ENCODE measurements around the gene RERE. TPM values are rescaled to one million over a fixed set of nuclear protein-coding genes. Genes with fewer than 3 reads are reported as not detected.
A peak's percentile ranks its signal among the peaks of the same experiment; 100 is the strongest.

RERE gene
- total RNA-seq, 1 experiment from 2014 or later: 73.4 TPM

DNA sequence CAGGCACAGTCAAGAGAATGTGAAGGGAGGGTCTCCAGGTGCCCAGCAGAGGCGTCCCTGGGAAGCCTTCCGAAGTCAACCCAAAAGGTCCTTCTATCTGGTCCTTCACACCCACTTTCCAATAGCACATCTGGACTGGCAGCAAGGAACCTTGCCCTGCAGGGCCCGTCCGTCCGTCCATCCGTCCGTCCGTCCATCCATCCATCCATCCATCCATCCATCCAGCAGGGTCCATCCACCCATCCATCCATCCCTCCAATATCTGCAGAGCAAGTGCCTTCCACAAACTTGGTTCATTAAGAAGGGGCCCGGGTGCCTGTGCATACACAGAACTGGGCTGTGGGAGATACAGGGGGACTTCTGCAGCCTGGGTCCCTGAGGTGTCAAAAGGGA lies 468.0 kb downstream of the RERE start:
- Histone ChIP-seq H3K27me3 (ENCODE audit: insufficient read depth, low read depth) (no peaks in the 10 kb centered on the region), H3K9me2 (ENCODE audit: insufficient read depth) (no peaks in the 10 kb centered on the region), H3K4me1 (replicated peaks; ENCODE audit: insufficient read depth) (peaks cover 2% of the 10 kb centered on the region; the same call in 1 of the 2 replicates), H3K4me2 (no peak overlapping the region), H3K4me3 (no peak overlapping the region), H4K20me1 (ENCODE audit: insufficient read depth) (no peaks in the 10 kb centered on the region), H3K9me3 (ENCODE audit: insufficient read depth, low read depth) (no peaks in the 10 kb centered on the region), H3K79me2 (ENCODE audit: low read depth) (no peaks in the 10 kb centered on the region), H3F3A (ENCODE audit: insufficient read depth, low read depth) (no peaks in the 10 kb centered on the region), H2AFZ (no peak overlapping the region), H3K27ac (no peak overlapping the region), H3K36me3 (ENCODE audit: low read depth) (no peaks in the 10 kb centered on the region)
- no peak for TF ChIP-seq EZH2 (IDR thresholded peaks at IDR 0.05; ENCODE audit: low read depth)
- TF ChIP-seq, protein P1, sequence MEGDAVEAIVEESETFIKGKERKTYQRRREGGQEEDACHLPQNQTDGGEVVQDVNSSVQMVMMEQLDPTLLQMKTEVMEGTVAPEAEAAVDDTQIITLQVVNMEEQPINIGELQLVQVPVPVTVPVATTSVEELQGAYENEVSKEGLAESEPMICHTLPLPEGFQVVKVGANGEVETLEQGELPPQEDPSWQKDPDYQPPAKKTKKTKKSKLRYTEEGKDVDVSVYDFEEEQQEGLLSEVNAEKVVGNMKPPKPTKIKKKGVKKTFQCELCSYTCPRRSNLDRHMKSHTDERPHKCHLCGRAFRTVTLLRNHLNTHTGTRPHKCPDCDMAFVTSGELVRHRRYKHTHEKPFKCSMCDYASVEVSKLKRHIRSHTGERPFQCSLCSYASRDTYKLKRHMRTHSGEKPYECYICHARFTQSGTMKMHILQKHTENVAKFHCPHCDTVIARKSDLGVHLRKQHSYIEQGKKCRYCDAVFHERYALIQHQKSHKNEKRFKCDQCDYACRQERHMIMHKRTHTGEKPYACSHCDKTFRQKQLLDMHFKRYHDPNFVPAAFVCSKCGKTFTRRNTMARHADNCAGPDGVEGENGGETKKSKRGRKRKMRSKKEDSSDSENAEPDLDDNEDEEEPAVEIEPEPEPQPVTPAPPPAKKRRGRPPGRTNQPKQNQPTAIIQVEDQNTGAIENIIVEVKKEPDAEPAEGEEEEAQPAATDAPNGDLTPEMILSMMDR (conservative IDR thresholded peaks at IDR 0.05): no peak
- ChIA-PET POLR2A (ENCODE audit: unreplicated experiment) (interaction anchor here (0.6 kb wide), 1 partner anchor 375 kb away, joined by 5 read pairs; no protein-coding TSS in a partner anchor), CTCF (interaction anchor here (0.9 kb wide), 2 partner anchors 35 to 373 kb away, joined by 3 to 4 read pairs; no protein-coding TSS in a partner anchor)
- intact Hi-C loops (cut with micrococcal nuclease; ENCODE audit: unreplicated experiment): loop anchor here (1.0 to 2.0 kb wide), 3 partner anchors 35 to 683 kb away; no protein-coding TSS in a partner anchor
- BruUV-seq (replicated peaks): no TSS peak
- no peak for DNase-seq

DNA sequence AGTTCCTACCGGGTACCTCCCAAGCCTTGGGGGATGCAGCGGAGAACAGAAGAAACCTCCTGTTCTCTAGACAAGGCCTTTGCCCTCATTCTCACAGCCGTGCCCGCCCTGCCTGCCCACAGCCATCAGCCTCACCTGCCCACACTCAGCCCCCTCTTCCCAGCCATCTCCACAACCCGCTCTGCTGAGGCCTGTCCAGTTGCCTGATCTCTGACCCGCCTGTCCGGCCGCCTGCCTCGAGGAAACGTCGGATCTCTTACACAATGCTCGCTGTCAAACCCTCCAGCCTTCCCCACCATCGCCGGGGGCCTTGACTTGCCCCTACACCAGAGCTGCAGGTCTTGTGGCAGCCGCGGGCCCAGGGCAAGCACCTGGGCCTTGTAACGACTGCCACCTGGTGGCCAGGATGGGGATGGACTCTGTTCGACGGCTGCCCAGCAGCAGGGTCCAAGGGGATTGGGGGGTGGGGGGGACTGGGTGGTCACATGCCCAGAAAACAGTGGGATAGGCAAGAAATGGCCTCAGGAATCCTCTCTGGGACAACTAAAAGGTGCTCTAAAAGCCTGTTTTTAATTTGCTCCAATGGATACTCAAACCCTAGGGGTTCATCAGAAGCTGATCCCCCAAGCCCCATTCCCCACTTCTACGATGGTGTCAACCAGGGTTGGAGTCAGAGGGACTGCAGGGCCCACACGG lies 468.5 kb downstream of the RERE start:
- Histone ChIP-seq H3K36me3 (ENCODE audit: low read depth) (no peaks in the 10 kb centered on the region), H3K9me2 (ENCODE audit: insufficient read depth) (no peaks in the 10 kb centered on the region), H3K27me3 (ENCODE audit: insufficient read depth, low read depth) (no peaks in the 10 kb centered on the region), H3K4me2 (peak overlapping the region; percentile 18; the same call in 1 of the 2 replicates), H3K4me3 (no peak overlapping the region), H3K9me3 (ENCODE audit: insufficient read depth, low read depth) (no peaks in the 10 kb centered on the region), H3K4me1 (replicated peaks; ENCODE audit: insufficient read depth) (peaks cover 7% of the 10 kb centered on the region), H2AFZ (no peak overlapping the region), H3K79me2 (ENCODE audit: low read depth) (no peaks in the 10 kb centered on the region), H4K20me1 (ENCODE audit: insufficient read depth) (no peaks in the 10 kb centered on the region), H3F3A (ENCODE audit: insufficient read depth, low read depth) (peaks cover 3% of the 10 kb centered on the region; the same call in 1 of the 2 replicates), H3K27ac (no peak overlapping the region)
- intact Hi-C loops (cut with micrococcal nuclease; ENCODE audit: unreplicated experiment): loop anchor here (1.0 to 2.0 kb wide), 3 partner anchors 34 to 682 kb away; no protein-coding TSS in a partner anchor
- POLR2A ChIA-PET (ENCODE audit: unreplicated experiment): no interaction called here
- DNase-seq: peak in 1 of 2 experiments; percentile 59
- BruUV-seq (replicated peaks): TSS peak; percentile 8
- CTCF ChIA-PET: interaction anchor here (0.6 to 0.9 kb wide), 5 partner anchors 25 to 756 kb away, joined by 3 to 13 read pairs (median 5); no protein-coding TSS in a partner anchor
- TF ChIP-seq EZH2 (IDR thresholded peaks at IDR 0.05; ENCODE audit: low read depth): no peak
- TF ChIP-seq, protein P1 (conservative IDR thresholded peaks at IDR 0.05): peak; percentile 89

DNA sequence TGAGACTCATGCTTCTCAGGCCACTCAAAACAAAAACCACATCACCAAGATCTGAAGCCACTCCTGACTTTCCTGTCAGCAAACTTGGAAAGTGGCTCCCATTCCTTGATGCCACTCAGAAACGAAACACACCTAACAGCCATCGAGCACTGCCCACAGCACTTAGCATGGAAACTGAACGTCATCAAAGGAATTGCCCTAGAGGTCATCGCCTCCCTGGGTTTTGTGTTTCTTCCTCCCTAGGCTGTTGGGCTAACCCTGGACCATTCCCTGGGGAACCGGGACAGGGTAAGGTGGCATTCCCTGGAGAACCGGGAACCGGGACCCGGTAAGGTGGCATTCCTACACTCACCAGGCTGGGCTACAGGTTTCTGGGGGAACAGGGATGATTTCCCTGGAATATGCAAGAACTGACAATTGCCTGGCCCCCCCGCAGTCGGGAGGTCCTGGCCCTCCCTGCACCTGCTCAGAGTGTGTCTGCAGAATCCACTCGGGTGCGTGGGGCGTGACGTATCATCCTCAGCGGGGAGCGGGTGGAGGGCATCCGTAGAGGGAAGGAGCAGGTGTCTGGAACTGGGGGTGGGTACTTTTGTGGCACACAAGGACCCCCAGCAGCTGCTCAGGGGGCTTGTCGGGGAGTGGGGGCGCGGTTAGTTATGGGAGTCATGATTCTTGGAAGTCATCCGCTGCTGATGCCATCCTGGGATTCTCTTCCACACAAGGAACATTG lies 469.2 kb downstream of the RERE start:
- Histone ChIP-seq H2AFZ (no peak overlapping the region), H3K9me2 (ENCODE audit: insufficient read depth) (no peaks in the 10 kb centered on the region), H3K4me2 (no peak overlapping the region), H3K36me3 (ENCODE audit: low read depth) (no peaks in the 10 kb centered on the region), H3K79me2 (ENCODE audit: low read depth) (no peaks in the 10 kb centered on the region), H3K27me3 (ENCODE audit: insufficient read depth, low read depth) (no peaks in the 10 kb centered on the region), H3F3A (ENCODE audit: insufficient read depth, low read depth) (peaks cover 8% of the 10 kb centered on the region; the same call in 1 of the 2 replicates), H3K9me3 (ENCODE audit: insufficient read depth, low read depth) (no peaks in the 10 kb centered on the region), H3K27ac (no peak overlapping the region), H3K4me1 (replicated peaks; ENCODE audit: insufficient read depth) (peaks cover 13% of the 10 kb centered on the region), H3K4me3 (no peak overlapping the region), H4K20me1 (ENCODE audit: insufficient read depth) (no peaks in the 10 kb centered on the region)
- DNase-seq: no peak
- ChIA-PET CTCF (interaction anchor here (0.6 kb wide), 3 partner anchors 24 to 757 kb away, joined by 5 to 13 read pairs (median 8); no protein-coding TSS in a partner anchor), POLR2A (ENCODE audit: unreplicated experiment) (no interaction called here)
- intact Hi-C loops (cut with micrococcal nuclease; ENCODE audit: unreplicated experiment): loop anchor here (2.0 kb wide), 2 partner anchors 33 to 681 kb away; no protein-coding TSS in a partner anchor
- BruUV-seq (replicated peaks): no TSS peak
- TF ChIP-seq, protein P1 (conservative IDR thresholded peaks at IDR 0.05): no peak
- no peak for TF ChIP-seq EZH2 (IDR thresholded peaks at IDR 0.05; ENCODE audit: low read depth)

Measured in PC-9 (cell line).